HG03108 (cell line): ENCODE measurements around the gene RAD54L2.
"Not testable (repeated sequence)": the region's sequence is repeated elsewhere in the genome, so short reads cannot be mapped to it uniquely, and the experiment has no call there.

Experiments
- ATAC-seq: cut with Tn5 transposase; IDR thresholded peaks from one replicate; pipeline ENCODE4 v1.9.1; 2021; ENCODE audit warnings: moderate library complexity; ENCODE audit not compliant: unreplicated experiment

Gene RAD54L2, protein sequence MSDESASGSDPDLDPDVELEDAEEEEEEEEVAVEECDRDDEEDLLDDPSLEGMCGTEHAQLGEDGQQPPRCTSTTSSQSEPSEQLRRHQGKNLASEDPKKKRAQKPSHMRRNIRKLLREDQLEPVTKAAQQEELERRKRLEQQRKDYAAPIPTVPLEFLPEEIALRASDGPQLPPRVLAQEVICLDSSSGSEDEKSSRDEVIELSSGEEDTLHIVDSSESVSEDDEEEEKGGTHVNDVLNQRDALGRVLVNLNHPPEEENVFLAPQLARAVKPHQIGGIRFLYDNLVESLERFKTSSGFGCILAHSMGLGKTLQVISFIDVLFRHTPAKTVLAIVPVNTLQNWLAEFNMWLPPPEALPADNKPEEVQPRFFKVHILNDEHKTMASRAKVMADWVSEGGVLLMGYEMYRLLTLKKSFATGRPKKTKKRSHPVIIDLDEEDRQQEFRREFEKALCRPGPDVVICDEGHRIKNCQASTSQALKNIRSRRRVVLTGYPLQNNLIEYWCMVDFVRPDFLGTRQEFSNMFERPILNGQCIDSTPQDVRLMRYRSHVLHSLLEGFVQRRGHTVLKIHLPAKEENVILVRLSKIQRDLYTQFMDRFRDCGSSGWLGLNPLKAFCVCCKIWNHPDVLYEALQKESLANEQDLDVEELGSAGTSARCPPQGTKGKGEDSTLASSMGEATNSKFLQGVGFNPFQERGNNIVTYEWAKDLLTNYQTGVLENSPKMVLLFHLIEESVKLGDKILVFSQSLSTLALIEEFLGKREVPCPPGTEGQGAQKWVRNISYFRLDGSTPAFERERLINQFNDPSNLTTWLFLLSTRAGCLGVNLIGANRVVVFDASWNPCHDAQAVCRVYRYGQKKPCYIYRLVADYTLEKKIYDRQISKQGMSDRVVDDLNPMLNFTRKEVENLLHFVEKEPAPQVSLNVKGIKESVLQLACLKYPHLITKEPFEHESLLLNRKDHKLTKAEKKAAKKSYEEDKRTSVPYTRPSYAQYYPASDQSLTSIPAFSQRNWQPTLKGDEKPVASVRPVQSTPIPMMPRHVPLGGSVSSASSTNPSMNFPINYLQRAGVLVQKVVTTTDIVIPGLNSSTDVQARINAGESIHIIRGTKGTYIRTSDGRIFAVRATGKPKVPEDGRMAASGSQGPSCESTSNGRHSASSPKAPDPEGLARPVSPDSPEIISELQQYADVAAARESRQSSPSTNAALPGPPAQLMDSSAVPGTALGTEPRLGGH (N-terminal part only)

DNA sequence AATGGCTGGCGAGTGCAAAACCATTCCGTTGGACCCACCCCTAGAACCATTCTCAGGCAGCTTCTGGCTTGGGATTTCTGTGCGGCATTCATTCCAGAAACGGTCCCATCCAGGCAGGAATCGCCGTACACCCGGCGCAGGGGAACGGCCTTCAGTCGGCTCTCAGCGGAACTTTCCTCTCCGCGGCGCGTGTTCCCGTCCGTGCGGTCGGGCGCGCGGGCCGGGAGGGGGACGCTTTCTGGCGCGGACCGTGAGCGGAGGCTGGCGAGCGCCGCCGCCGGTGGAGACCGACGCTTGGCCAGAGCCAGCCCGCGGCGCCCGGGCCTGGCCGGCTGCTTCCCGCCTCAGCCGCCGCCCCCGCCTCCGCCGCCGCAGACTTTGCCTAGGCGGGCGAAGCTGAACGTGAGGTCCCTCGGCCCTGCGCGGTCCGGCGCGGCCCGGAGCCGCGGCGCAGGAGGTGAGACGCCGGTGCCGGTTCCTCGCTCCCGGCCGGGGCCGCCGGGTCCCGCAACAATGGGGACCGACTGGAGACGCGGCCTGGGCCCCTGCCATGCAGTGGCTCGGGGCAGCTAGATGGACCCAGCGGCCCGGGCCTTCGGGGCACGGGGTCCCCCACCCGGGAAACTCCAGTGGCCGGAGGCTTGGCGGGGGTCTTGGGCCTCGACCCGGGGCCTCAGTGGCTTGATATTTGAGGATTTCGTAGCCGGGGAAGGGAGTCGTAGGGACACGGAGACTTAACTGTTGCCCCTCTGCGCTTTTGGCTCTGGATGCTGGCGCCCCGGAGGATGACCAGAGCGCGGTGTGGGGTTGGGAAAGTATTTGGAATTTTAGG, at the start of gene RAD54L2:
TSS of gene RAD54L2 (plus strand) at position 261 of the 832 bp plus-strand sequence. CDS start 51,702 bp downstream, outside the sequence.
- peak; percentile 81 for ATAC-seq

DNA sequence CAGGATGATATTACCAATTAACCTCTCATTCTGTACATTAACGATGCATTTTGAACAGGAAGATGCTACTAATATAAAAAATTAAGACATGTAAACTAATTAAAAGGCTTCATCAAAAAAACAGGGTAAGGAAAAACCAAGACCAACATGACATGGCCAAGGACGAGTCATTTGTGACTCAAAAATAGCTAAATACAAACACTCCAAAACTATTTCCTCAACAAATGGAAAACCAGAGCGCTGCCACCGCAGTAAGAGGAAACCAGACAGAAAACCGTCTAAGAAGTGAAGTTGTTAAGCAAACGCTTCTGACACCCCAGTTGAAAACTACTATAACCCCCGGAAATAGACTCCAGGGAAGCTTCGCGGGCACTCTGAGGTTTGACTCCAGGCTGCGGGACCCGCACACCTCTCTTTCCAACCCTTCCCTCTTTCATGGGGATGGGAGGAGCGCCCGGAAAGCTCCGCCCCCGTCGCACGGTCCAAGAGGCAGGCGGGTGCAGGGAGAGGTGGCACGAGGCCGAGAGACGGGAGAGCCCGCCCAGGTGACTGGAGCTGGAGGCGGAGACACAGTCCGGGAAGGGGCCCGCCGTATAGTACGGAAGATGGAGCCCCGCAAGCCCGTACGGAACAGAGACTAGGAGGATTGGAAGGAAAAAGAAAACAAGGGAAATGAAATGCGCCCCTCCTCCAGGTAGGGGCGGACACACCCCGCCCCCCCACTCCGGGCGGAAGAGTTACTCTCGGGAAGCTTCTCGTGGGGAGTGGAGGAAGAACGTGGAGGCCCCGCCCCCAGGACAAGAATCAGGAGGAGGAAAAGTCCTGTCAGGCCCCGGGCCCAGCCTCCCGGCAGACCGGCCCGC, 39.4 kb upstream of the RAD54L2 start:
- ATAC-seq: peak; percentile 50

DNA sequence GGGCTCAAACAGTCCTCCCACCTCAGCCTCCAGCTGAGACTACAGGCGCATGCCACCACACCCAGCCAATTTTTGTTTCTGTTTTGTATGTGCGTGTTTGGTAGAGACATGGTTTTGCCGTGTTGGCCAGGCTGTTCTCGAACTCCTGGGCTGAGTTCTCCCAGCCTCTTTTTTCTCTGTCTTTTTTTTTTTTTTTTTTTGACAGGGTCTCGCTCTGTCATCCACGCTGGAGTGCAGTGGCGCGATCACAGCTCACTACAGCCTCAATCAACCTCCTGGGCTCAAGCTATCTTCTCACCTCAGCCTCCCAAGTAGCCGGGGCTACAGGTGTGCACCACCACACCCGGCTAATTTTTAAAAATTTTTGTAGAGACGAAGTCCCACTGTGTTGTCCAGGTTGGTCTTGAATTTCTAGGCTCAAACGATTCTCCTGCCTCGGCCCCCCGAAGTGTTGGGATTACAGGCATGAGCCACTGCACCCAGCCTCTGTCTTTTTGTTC, 37.8 kb upstream of the RAD54L2 start:
- no peak for ATAC-seq

DNA sequence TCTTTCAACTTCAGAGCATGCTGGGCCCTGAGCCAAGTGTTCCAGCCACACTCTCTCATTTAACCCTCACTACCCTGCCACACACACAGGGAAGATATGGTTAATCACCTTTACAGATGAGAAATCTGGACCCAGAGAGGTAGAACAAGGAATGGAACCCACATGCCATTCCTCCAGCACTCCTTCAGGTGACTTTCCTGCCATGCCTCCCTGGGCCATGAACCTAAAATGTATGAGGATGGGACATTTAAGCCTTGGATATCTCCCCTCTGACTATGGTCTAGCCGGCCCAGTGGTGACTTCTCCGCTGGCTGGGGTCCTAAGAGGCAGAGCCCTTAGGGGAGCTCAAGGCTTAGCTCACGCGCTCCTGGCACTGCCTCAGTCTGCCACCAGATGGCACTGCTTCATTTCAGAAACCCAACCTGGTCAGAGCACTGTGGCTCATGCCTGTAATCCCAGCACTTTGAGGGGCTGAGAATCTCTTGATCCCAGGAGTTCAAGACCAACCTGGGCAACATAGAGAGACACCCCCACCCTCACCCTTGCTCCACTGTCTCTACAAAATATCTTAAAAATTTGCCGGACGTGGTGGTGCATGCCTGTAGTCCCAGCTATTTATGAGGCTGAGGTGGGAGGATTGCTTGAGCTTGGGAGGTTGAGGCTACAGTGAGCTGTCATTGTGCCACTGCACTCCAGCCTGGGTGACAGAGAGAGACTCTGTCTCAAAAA, 36.5 kb upstream of the RAD54L2 start:
- ATAC-seq: no peak

DNA sequence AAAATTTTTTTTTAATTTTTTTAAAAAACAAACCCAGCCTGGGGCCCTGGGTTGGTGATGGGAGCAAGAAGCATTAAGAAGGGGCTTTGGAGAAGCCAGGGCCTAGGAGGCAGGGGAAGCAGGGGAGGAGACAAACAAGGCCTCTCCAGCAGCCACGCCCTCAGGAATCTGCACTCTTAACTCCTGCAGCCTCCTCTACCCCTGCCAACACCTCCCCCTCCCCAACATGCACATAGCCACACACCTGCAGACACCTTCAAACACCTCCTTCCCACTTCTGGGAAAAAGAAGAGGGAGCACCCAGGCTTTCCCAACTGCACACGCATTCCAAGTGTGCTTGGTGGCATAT, 36.0 kb upstream of the RAD54L2 start:
- no peak for ATAC-seq

DNA sequence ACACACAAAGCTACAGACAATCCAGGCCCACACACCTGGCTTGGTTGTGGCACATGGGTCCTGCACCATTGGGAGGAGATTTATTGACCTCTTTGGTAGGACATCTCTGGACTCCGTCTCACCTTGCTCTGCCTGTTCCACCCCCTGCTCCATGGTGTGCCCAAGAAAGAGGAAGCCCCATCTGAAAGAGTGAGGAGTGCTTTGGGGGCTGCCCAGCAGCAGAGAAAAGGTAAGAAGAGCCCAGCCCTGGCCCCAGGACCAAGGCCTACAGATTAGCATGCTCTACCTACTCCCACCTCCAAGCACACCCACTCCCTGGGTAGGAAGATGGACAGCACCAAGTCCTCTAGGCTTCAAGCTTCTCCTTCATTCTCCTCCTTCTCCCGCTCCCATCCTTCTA, 35.5 kb upstream of the RAD54L2 start:
- ATAC-seq: no peak

DNA sequence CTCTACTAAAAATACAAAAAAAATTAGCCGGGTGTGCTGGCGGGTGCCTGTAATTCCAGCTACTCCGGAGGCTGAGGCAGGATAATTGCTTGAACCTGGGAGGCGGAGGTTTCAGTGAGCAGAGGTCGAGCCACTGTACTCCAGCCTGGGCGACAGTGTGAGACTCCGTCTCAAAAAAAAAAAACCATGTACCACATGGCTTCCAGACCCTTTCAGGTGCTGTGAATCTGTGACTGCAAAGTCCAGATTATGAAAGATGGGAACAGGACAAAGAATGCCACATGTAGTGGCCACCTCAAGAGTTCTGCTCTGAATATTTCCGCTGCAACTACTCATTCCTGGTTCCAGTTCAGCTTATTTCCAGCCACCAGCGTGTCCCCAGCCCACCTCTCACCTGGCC, 30.3 kb upstream of the RAD54L2 start:
- ATAC-seq: no peak

DNA sequence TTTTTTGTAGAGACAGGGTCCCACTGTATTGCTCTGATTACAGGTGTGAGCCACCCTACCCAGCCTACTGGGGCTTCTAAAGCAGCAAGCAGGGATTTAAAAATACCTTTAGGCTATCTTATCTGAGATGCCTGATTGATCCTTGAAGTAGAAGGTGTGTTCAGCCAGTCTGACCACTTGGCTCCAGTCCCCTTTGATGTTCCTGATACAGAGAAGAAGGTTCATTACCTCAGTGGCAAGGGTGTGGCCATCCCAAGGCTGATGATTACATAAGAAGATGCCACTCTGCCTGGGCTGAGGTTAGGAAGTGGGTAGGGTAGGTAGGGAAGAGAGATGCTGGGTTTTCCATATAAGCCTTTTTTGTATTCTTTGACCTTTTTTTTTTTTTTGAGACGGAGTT, 27.5 kb upstream of the RAD54L2 start:
- ATAC-seq: no peak

DNA sequence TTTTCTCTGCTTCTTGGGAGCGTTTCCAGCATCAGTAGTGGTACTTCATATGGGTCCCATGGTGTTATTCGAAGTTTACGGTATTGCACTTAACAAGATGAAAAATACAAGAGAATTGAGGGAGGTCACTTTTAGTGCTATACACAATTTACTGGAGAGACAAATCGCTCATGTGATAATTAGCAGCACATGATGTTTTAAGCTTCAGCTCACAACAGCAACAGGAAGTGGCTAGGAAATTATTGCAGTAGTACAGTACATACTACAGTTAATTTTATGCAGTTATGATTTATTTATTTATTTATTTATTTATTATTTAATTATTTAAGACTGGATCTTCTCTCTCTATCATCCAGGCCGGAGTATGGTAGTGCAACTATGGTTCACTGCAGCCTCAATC, 24.3 kb upstream of the RAD54L2 start:
- no peak for ATAC-seq

DNA sequence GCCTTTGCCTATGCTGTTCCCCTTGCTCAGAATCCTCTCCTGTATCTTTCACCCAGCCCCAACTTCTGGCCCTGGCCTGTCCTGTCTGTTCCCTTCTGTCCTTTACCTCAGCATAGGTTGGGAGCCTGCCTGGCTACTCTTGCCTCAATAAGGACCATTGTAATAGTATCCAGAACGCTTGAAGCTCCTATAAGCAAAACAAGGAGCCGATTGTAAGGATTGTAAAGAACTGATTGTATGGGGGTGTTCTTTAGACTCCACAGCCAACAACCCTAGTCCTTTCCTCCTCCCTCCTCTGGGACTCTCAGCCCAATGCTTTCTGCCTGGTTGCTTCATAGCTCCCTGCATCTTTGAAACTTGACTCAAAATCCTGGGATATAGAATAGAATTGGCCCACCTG, 18.7 kb upstream of the RAD54L2 start:
- no peak for ATAC-seq

DNA sequence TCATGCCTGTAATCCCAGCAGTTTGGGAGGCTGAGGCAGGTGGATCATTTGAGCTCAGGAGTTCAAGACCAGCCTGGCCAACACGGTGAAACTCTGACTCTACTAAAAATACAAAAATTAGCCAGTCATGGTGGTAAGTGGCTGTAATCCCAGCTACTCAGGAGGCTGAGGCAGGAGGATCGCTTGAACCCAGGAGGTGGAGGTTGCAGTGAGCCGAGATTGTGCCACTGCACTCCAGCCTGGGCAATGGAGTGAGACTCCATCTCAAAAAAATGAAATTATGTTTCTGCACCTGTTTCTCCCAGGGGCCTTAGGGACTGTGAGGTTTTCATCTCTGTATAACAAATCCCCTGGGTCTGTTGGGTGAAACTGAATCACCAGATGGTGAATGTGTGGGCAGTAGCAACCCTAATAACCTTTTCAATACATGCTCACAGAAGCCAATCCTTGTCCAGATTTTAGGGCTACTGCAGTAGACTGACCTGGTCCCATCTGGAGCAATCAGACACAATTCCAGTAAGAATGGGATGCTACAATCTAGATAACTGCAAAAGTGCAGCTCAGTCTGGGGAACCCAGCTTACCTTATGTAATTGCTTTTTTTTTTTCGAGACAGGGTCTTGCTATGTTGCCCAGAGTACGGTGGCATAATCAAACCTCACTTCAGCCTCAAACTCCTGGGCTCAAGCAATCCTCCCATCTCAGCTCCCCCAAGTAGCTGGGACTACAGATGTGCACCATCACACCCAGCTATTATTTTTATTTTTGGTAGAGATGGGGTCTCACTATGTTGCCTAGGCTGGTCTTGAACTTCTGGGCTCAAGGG, 17.4 kb upstream of the RAD54L2 start:
- ATAC-seq: peak; percentile 91

DNA sequence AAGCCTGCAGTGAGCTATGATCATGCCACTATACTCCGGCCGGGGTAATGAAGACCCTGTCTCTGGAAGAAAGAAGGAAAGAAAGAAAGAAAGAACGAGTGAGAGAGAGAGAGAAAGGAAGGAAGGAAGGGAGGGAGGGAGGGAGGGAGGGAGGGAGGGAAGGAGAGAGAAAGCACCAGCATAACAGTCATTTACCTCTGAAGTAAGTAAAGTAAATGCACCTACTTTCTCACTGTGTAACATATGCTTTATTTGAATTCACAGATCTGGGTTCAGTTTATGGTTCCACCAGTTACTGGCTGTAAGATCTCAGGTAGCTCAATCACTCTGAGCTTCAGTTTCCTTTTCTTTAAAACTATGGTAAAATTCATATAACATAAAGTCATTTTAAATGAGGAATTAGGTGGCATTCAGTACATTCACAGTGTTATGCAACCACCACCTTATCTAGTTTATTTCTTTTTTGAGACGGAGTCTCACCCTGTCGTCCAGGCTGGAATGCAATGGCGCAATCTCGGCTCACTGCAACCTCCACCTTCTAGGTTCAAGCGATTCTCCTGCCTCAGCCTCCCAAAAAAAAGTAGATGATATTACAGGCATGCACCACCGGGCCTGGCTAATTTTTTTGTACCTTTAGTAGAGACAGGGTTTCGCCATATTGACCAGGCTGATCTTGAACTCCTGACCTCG, 16.1 kb upstream of the RAD54L2 start:
- no peak for ATAC-seq

DNA sequence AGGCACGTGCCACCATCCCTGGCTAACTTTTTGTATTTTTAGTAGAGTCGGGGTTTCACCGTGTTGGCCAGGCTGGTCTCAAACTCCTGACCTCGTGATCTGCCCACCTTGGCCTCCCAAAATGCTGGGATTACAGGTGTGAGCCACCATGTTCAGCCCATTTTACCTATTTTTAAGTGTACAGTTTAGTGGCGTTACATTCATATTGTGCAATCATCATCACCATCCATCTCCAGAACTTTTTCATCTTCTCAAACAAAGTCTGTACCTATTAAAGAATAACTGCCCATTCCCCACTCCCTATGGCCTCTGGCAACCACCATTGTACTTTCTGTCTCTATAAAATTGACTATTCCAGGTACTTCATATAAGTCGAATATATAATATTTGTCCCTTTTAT, 13.6 kb upstream of the RAD54L2 start:
- ATAC-seq: not testable (repeated sequence)

DNA sequence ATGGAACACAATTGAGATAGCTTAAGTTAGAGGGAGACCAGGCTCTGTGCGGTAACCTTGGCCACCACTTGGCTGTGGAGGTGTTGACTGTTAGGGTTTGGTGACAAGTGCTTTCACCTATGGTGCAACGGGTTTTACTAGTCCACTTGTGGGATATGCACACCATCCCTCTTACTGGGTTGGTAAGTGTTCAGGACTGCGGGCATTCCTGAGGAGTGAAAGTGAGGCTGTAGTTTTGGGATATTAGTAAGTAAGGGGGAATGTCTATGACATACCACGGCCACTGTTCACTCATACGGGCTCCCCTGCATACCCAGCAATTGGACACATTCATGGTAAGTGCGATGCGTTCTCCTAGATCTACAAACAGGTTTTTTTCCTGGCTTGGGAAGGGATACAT, 8.0 kb upstream of the RAD54L2 start:
- no peak for ATAC-seq

DNA sequence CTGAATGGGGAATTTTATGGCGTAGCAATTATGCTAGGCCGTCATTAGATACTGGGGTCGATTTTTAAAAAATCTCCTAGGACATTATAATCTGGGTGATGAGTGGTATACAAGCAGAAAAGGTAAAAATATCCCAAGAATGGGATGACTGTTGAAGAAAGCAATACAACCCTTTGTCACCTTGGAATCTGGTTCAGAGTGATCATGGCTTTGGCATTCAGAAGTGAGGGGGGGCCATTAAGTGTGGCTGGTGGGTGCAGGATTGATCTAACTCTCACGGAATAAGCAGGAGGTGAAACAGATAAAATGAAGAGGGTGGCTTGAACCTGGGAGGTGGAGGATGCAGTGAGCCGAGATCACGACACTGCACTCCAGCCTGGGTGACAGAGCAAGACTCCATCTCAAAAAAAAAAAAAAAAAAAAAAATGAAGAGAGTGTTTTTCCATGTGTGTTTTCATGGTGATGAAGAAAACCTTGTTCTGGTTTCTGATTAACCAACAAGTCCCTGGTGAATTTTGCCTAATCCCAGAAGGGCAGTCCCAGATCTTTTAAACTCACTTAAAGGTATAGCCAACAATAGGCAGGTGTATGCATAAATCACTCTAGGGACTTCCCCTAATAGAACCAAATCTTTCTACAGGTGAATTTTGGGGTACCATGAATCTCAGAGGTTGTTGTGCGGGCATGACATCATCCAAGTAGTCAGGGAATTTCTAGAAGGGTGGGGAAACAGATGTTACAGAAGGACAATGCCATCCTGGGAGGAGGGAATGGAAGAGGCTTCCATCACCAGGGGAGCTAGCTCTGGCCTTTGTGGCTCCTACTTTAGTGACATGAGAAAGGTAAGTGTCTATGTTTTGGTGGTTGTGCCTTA, 3.1 kb upstream of the RAD54L2 start:
- no peak for ATAC-seq

DNA sequence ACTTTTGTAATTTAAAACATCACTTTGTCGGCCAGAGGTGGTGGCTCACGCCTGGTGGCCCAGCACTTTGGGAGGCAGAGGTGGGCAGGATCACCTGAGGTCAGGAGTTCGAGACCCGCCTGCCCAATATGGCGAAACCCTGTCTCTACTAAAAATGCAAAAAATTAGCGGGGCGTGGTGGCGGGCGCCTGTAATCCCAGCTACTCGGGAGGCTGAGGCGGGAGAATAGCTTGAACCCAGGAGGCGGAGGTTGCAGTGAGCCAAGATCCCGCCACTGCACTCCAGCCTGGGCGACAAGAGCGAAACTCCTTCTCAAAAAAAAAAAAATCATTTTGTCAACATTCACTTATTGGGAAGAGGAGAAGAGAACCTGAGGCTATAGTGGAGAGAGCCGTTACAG, 888 bp upstream of the RAD54L2 start:
- not testable (repeated sequence) for ATAC-seq
